ENCODE data around the gene SLC22A12. TPM values are rescaled to one million over a fixed set of nuclear protein-coding genes. Genes with fewer than 3 reads are reported as not detected.

Gene SLC22A12
- not detected in 2 replicates for polyA plus RNA-seq (2012; rRNA removed)
- polyA plus RNA-seq (2012; cell fraction: cytosol; rRNA removed): not detected in 2 replicates
- polyA plus RNA-seq (2012; cell fraction: nucleus; rRNA removed): not detected in 2 replicates

- DNase-seq: no peak
- no peaks in the 10 kb centered on the region for H4K20me1 ChIP-seq (ENCODE audit: insufficient read depth)
- H3K4me3 ChIP-seq (ENCODE audit: low read depth in 2 of 2, low read length in 1 of 2): no peak within 1 kb of the TSS
- 53% methylated on average over 6 of the region's 14 CpGs for WGBS (ENCODE audit: low lambda C conversion rate)
- no peaks in the 10 kb centered on the region for H3K9me3 ChIP-seq
- no peaks in the 10 kb centered on the region for H3F3A ChIP-seq (replicated peaks; ENCODE audit: insufficient read depth)
- no peaks in the 10 kb centered on the region for H3K27me3 ChIP-seq (ENCODE audit: insufficient read depth)
- no peaks in the 10 kb centered on the region for H3K4me1 ChIP-seq (ENCODE audit: control insufficient read depth in 1 of 2, insufficient read depth in 2 of 2, low read depth in 1 of 2, low read length in 1 of 2)
- no peak within 1 kb of the TSS for H2AFZ ChIP-seq (ENCODE audit: low read depth)
- no peak within 1 kb of the TSS for H3K27ac ChIP-seq (ENCODE audit: low read depth in 2 of 2, low read length in 1 of 2)
- TF ChIP-seq POLR2AphosphoS5 (IDR thresholded peaks at IDR 0.05; ENCODE audit: low read depth, low read length) (no peak), USF2 (IDR thresholded peaks at IDR 0.05; ENCODE audit: borderline replicate concordance, low read depth, low read length) (no peak), NFIC (IDR thresholded peaks at IDR 0.05; ENCODE audit: borderline replicate concordance) (no peak), ELF1 (IDR thresholded peaks at IDR 0.05) (no peak), TEAD4 (IDR thresholded peaks at IDR 0.05; ENCODE audit: borderline replicate concordance, insufficient read depth) (no peak), MXI1 (IDR thresholded peaks at IDR 0.05; ENCODE audit: low read depth, low read length) (no peak), FOSL2 (IDR thresholded peaks at IDR 0.05; ENCODE audit: borderline replicate concordance, low read depth) (no peak), FOXM1 (IDR thresholded peaks at IDR 0.05; ENCODE audit: low read depth) (no peak), TCF12 (IDR thresholded peaks at IDR 0.05) (no peak), RXRA (IDR thresholded peaks at IDR 0.05; ENCODE audit: borderline replicate concordance, low read depth) (no peak)
- TF ChIP-seq, protein P1, sequence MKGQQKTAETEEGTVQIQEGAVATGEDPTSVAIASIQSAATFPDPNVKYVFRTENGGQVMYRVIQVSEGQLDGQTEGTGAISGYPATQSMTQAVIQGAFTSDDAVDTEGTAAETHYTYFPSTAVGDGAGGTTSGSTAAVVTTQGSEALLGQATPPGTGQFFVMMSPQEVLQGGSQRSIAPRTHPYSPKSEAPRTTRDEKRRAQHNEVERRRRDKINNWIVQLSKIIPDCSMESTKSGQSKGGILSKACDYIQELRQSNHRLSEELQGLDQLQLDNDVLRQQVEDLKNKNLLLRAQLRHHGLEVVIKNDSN (IDR thresholded peaks at IDR 0.05; ENCODE audit: borderline replicate concordance, low read depth): no peak
- CTCF ChIA-PET: interaction anchor here (3.2 kb wide), 1 partner anchor 142 kb away, joined by 11 read pairs; no protein-coding TSS in a partner anchor
- no peaks in the 10 kb centered on the region for H3K79me2 ChIP-seq (ENCODE audit: insufficient read depth)
- no peak within 1 kb of the TSS for H3K4me2 ChIP-seq
- no peak within 1 kb of the TSS for H3K9ac ChIP-seq
- H3K36me3 ChIP-seq (replicated peaks in 1 of 2; ENCODE audit: control insufficient read depth in 1 of 2, insufficient read depth in 2 of 2, low read length in 1 of 2): no peaks in the 10 kb centered on the region
- no peaks in the 10 kb centered on the region for H3K9me2 ChIP-seq
- POLR2A ChIA-PET: no interaction called here
Observed at GRCh38 chr11:64590763-64591221, at the start of gene SLC22A12. SLC22A12 (plus strand) TSS chr11:64591220; CDS start chr11:64591557, 337 bp downstream.

DNA sequence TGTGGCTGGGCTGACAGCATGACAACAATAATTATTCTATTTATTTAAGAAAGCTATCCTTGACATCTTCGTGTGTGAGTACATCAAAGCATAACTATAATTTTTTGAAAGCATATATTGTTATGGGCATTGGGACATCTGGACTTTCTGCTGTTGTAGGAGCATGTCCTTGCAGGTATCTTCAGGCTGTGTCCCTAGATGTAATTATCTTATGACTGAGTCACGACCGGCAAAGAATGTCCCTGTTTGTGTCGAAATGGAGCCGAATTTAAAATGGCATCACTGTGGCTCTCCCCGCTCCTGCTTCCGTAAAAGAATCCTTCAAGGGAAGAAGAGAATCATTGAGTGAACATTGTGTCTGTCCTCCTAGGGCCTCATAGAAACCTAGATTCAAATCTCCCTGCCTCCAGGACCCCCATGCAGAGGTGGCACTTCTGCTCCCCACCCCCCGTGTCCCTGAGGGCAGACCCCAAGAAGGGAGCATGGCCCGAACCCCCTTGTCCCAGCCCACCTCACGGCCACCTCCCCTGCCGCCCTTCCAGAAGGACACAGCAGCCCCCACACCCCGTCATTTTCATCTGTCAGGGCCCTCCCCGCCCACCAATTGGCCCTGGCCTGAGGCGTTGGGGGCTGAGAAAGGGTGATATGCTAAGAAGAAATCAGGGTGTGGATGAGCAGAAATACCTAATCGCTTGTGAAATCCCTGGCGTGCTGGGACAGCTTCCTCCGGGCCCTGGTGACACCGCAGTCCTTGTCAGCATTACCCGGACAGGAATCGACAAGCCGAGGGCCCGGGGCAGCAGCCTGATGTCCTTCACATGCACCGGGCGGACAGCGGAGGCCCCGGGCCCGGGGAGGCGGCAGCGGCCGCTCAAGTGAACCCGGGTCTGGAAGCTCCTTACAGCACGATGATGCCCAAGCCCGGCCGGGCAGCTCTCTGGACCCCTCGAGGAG, 48.6 kb upstream of the SLC22A12 start:
- 64% methylated on average over 18 of the region's 35 CpGs for WGBS (ENCODE audit: low lambda C conversion rate)
- Histone ChIP-seq H3K36me3 (replicated peaks in 1 of 2; ENCODE audit: control insufficient read depth in 1 of 2, insufficient read depth in 2 of 2, low read length in 1 of 2) (no peaks in the 10 kb centered on the region), H3K9me3 (no peaks in the 10 kb centered on the region), H3K27ac (ENCODE audit: low read depth in 2 of 2, low read length in 1 of 2) (no peak overlapping the region), H3K4me1 (ENCODE audit: control insufficient read depth in 1 of 2, insufficient read depth in 2 of 2, low read depth in 1 of 2, low read length in 1 of 2) (no peaks in the 10 kb centered on the region), H3F3A (replicated peaks; ENCODE audit: insufficient read depth) (no peaks in the 10 kb centered on the region), H2AFZ (ENCODE audit: low read depth) (no peak overlapping the region), H3K9me2 (no peaks in the 10 kb centered on the region), H3K27me3 (ENCODE audit: insufficient read depth) (no peaks in the 10 kb centered on the region; the same call in 1 of the 2 replicates), H3K79me2 (ENCODE audit: insufficient read depth) (no peaks in the 10 kb centered on the region), H3K4me3 (ENCODE audit: low read depth in 2 of 2, low read length in 1 of 2) (no peak overlapping the region), H4K20me1 (ENCODE audit: insufficient read depth) (no peaks in the 10 kb centered on the region), H3K9ac (no peak overlapping the region), H3K4me2 (no peak overlapping the region)
- no peak for DNase-seq
- ChIA-PET POLR2A (no interaction called here), CTCF (interaction anchor here (1.1 to 2.7 kb wide), 2 partner anchors 53 to 110 kb away, joined by 3 to 8 read pairs; no protein-coding TSS in a partner anchor)
- TF ChIP-seq RFX5 (IDR thresholded peaks at IDR 0.05; ENCODE audit: low read length): no peak
- TF ChIP-seq GATA2 (CRISPR knock-in tag; IDR thresholded peaks at IDR 0.05): no peak
- TF ChIP-seq RXRA (IDR thresholded peaks at IDR 0.05; ENCODE audit: borderline replicate concordance, low read depth): no peak
- TF ChIP-seq POLR2AphosphoS5 (IDR thresholded peaks at IDR 0.05; ENCODE audit: low read depth, low read length): no peak
- no peak for TF ChIP-seq MXI1 (IDR thresholded peaks at IDR 0.05; ENCODE audit: low read depth, low read length)
- TF ChIP-seq YY1 (IDR thresholded peaks at IDR 0.05; ENCODE audit: low read depth): no peak
- no peak for TF ChIP-seq USF2 (IDR thresholded peaks at IDR 0.05; ENCODE audit: borderline replicate concordance, low read depth, low read length)
- no peak for TF ChIP-seq FOXJ3 (CRISPR knock-in tag; IDR thresholded peaks at IDR 0.05)
- no peak for TF ChIP-seq EP300 (IDR thresholded peaks at IDR 0.05; ENCODE audit: borderline replicate concordance in 1 of 2, low read depth in 1 of 2, low read length in 1 of 2)
- no peak for TF ChIP-seq PBX3 (IDR thresholded peaks at IDR 0.05)
- no peak for TF ChIP-seq RCOR1 (IDR thresholded peaks at IDR 0.05; ENCODE audit: low read length)
- no peak for TF ChIP-seq RAD21 (IDR thresholded peaks at IDR 0.05; ENCODE audit: low read length)
- TF ChIP-seq NRF1 (IDR thresholded peaks at IDR 0.05; ENCODE audit: low read depth, low read length): no peak
- TF ChIP-seq GABPA (IDR thresholded peaks at IDR 0.05; ENCODE audit: low read depth): no peak
- no peak for TF ChIP-seq TEAD4 (IDR thresholded peaks at IDR 0.05; ENCODE audit: borderline replicate concordance, insufficient read depth)
- no peak for TF ChIP-seq JUND (IDR thresholded peaks at IDR 0.05)
- TF ChIP-seq FOSL2 (IDR thresholded peaks at IDR 0.05; ENCODE audit: borderline replicate concordance, low read depth): no peak
